Dendritic cell treated with granulocyte-macrophage colony-stimulating factor and Interleukin-4, amounts not matched to agents 40 ng/mL and 50 ng/mL, for 4 days (primary cell): ENCODE measurements around the gene ARGLU1.

Experiments used
- H3K27ac Mint-ChIP-seq: one replicate; pipeline ENCODE4 v1.8.0; 2022; ENCODE audit warnings: mild to moderate bottlenecking, mixed read lengths
- H3K27me3 Mint-ChIP-seq: one replicate; pipeline ENCODE4 v1.8.0; 2022; ENCODE audit warnings: mild to moderate bottlenecking, mixed read lengths
- H3K36me3 Mint-ChIP-seq: one replicate; pipeline ENCODE4 v1.8.0; 2022; ENCODE audit warnings: low read depth, mixed read lengths
- H3K4me1 Mint-ChIP-seq: one replicate; pipeline ENCODE4 v1.8.0; 2022; ENCODE audit warnings: low read depth, mixed read lengths
- H3K4me3 Mint-ChIP-seq: one replicate; pipeline ENCODE4 v1.8.0; 2022; ENCODE audit warnings: mild to moderate bottlenecking, moderate library complexity, mixed read lengths
- H3K9me3 Mint-ChIP-seq: one replicate; pipeline ENCODE4 v1.8.0; 2022; ENCODE audit warnings: mixed read lengths
- intact Hi-C: fragments of 100-400 bp; cut with micrococcal nuclease; formaldehyde crosslinking; loops from one replicate; pipeline ENCODE4 v1.15.0; 2022

Gene ARGLU1

GRCh38 chr13:106530171-106530851 is 37.6 kb downstream of the ARGLU1 start:
- Mint-ChIP-seq H3K36me3 (no peaks in the 10 kb centered on the region), H3K4me1 (peaks cover 16% of the 10 kb centered on the region), H3K27me3 (peaks cover 67% of the 10 kb centered on the region), H3K27ac (no peak overlapping the region), H3K4me3 (no peak overlapping the region), H3K9me3 (no peaks in the 10 kb centered on the region)
- intact Hi-C loops: loop anchor here (10.0 kb wide), 1 partner anchor 1756 kb away; no protein-coding TSS in a partner anchor

- Mint-ChIP-seq H3K4me1 (peaks cover 13% of the 10 kb centered on the region), H3K36me3 (no peaks in the 10 kb centered on the region), H3K9me3 (no peaks in the 10 kb centered on the region), H3K27ac (no peak overlapping the region), H3K4me3 (no peak overlapping the region), H3K27me3 (peaks cover 66% of the 10 kb centered on the region)
- intact Hi-C loops: loop anchor here (10.0 kb wide), 1 partner anchor 1755 kb away; no protein-coding TSS in a partner anchor
Measured at GRCh38 chr13:106529415-106530170, 38.3 kb downstream of the ARGLU1 start.

- intact Hi-C loops: no loop called here
- Mint-ChIP-seq H3K9me3 (no peaks in the 10 kb centered on the region), H3K36me3 (no peaks in the 10 kb centered on the region), H3K4me1 (peaks cover 6% of the 10 kb centered on the region), H3K27me3 (peaks cover 61% of the 10 kb centered on the region), H3K27ac (no peak overlapping the region), H3K4me3 (no peak overlapping the region)
Measured at GRCh38 chr13:106528718-106529414, 39.1 kb downstream of the ARGLU1 start.

GRCh38 chr13:106527826-106528225 is 40.1 kb downstream of the ARGLU1 start:
- Mint-ChIP-seq H3K27ac (no peak overlapping the region), H3K4me3 (no peak overlapping the region), H3K9me3 (no peaks in the 10 kb centered on the region), H3K36me3 (no peaks in the 10 kb centered on the region), H3K4me1 (no peaks in the 10 kb centered on the region), H3K27me3 (peaks cover 59% of the 10 kb centered on the region)
- intact Hi-C loops: no loop called here

GRCh38 chr13:106527445-106527801 is 40.5 kb downstream of the ARGLU1 start:
- H3K4me1 Mint-ChIP-seq: no peaks in the 10 kb centered on the region
- H3K36me3 Mint-ChIP-seq: no peaks in the 10 kb centered on the region
- H3K4me3 Mint-ChIP-seq: no peak overlapping the region
- no peaks in the 10 kb centered on the region for H3K9me3 Mint-ChIP-seq
- H3K27me3 Mint-ChIP-seq: peaks cover 56% of the 10 kb centered on the region
- H3K27ac Mint-ChIP-seq: no peak overlapping the region
- intact Hi-C loops: no loop called here

- Mint-ChIP-seq H3K36me3 (no peaks in the 10 kb centered on the region), H3K27ac (no peak overlapping the region), H3K9me3 (no peaks in the 10 kb centered on the region), H3K27me3 (peaks cover 52% of the 10 kb centered on the region), H3K4me1 (no peaks in the 10 kb centered on the region), H3K4me3 (no peak overlapping the region)
- intact Hi-C loops: no loop called here
Measured at GRCh38 chr13:106526738-106527444, 41.0 kb downstream of the ARGLU1 start.

- H3K9me3 Mint-ChIP-seq: no peaks in the 10 kb centered on the region
- no peak overlapping the region for H3K4me3 Mint-ChIP-seq
- intact Hi-C loops: no loop called here
- no peaks in the 10 kb centered on the region for H3K4me1 Mint-ChIP-seq
- H3K36me3 Mint-ChIP-seq: no peaks in the 10 kb centered on the region
- peaks cover 46% of the 10 kb centered on the region for H3K27me3 Mint-ChIP-seq
- H3K27ac Mint-ChIP-seq: no peak overlapping the region
Measured at GRCh38 chr13:106525865-106526264, 42.1 kb downstream of the ARGLU1 start.

GRCh38 chr13:106524108-106524507 is 43.8 kb downstream of the ARGLU1 start:
- Mint-ChIP-seq H3K9me3 (no peaks in the 10 kb centered on the region), H3K4me1 (no peaks in the 10 kb centered on the region), H3K4me3 (no peak overlapping the region), H3K36me3 (no peaks in the 10 kb centered on the region), H3K27ac (no peak overlapping the region), H3K27me3 (peaks cover 36% of the 10 kb centered on the region)
- intact Hi-C loops: no loop called here

- intact Hi-C loops: no loop called here
- Mint-ChIP-seq H3K36me3 (no peaks in the 10 kb centered on the region), H3K4me3 (no peak overlapping the region), H3K4me1 (no peaks in the 10 kb centered on the region), H3K9me3 (no peaks in the 10 kb centered on the region), H3K27me3 (peaks cover 31% of the 10 kb centered on the region), H3K27ac (no peak overlapping the region)
Measured at GRCh38 chr13:106523576-106523975, 44.4 kb downstream of the ARGLU1 start.

- H3K4me1 Mint-ChIP-seq: no peaks in the 10 kb centered on the region
- no peak overlapping the region for H3K4me3 Mint-ChIP-seq
- H3K9me3 Mint-ChIP-seq: no peaks in the 10 kb centered on the region
- peaks cover 27% of the 10 kb centered on the region for H3K27me3 Mint-ChIP-seq
- intact Hi-C loops: no loop called here
- no peaks in the 10 kb centered on the region for H3K36me3 Mint-ChIP-seq
- no peak overlapping the region for H3K27ac Mint-ChIP-seq
Measured at GRCh38 chr13:106522898-106523525, 44.9 kb downstream of the ARGLU1 start.

GRCh38 chr13:106522112-106522705 is 45.7 kb downstream of the ARGLU1 start:
- H3K27ac Mint-ChIP-seq: no peak overlapping the region
- H3K36me3 Mint-ChIP-seq: no peaks in the 10 kb centered on the region
- no peak overlapping the region for H3K4me3 Mint-ChIP-seq

GRCh38 chr13:106521095-106521799 is 46.7 kb downstream of the ARGLU1 start:
- H3K36me3 Mint-ChIP-seq: no peaks in the 10 kb centered on the region
- peaks cover 23% of the 10 kb centered on the region for H3K27me3 Mint-ChIP-seq
- H3K4me1 Mint-ChIP-seq: no peaks in the 10 kb centered on the region
- H3K4me3 Mint-ChIP-seq: no peak overlapping the region
- no peak overlapping the region for H3K27ac Mint-ChIP-seq
- H3K9me3 Mint-ChIP-seq: no peaks in the 10 kb centered on the region
- intact Hi-C loops: no loop called here

More at GRCh38 chr13:106522112-106522705, 45.7 kb downstream of the ARGLU1 start:
- H3K9me3 Mint-ChIP-seq: no peaks in the 10 kb centered on the region
- intact Hi-C loops: no loop called here
- peaks cover 23% of the 10 kb centered on the region for H3K27me3 Mint-ChIP-seq
- H3K4me1 Mint-ChIP-seq: no peaks in the 10 kb centered on the region
